GM21447 (cell line): Measurements from ENCODE around the gene ARID5B.
"Not testable (repeated sequence)": the region's sequence is repeated elsewhere in the genome, so short reads cannot be mapped to it uniquely, and the experiment has no call there.

Source experiments
- ATAC-seq: cut with Tn5 transposase; IDR thresholded peaks from one replicate; pipeline ENCODE4 v1.9.1; 2021; ENCODE audit not compliant: unreplicated experiment

The ARID5B gene, protein sequence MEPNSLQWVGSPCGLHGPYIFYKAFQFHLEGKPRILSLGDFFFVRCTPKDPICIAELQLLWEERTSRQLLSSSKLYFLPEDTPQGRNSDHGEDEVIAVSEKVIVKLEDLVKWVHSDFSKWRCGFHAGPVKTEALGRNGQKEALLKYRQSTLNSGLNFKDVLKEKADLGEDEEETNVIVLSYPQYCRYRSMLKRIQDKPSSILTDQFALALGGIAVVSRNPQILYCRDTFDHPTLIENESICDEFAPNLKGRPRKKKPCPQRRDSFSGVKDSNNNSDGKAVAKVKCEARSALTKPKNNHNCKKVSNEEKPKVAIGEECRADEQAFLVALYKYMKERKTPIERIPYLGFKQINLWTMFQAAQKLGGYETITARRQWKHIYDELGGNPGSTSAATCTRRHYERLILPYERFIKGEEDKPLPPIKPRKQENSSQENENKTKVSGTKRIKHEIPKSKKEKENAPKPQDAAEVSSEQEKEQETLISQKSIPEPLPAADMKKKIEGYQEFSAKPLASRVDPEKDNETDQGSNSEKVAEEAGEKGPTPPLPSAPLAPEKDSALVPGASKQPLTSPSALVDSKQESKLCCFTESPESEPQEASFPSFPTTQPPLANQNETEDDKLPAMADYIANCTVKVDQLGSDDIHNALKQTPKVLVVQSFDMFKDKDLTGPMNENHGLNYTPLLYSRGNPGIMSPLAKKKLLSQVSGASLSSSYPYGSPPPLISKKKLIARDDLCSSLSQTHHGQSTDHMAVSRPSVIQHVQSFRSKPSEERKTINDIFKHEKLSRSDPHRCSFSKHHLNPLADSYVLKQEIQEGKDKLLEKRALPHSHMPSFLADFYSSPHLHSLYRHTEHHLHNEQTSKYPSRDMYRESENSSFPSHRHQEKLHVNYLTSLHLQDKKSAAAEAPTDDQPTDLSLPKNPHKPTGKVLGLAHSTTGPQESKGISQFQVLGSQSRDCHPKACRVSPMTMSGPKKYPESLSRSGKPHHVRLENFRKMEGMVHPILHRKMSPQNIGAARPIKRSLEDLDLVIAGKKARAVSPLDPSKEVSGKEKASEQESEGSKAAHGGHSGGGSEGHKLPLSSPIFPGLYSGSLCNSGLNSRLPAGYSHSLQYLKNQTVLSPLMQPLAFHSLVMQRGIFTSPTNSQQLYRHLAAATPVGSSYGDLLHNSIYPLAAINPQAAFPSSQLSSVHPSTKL

DNA sequence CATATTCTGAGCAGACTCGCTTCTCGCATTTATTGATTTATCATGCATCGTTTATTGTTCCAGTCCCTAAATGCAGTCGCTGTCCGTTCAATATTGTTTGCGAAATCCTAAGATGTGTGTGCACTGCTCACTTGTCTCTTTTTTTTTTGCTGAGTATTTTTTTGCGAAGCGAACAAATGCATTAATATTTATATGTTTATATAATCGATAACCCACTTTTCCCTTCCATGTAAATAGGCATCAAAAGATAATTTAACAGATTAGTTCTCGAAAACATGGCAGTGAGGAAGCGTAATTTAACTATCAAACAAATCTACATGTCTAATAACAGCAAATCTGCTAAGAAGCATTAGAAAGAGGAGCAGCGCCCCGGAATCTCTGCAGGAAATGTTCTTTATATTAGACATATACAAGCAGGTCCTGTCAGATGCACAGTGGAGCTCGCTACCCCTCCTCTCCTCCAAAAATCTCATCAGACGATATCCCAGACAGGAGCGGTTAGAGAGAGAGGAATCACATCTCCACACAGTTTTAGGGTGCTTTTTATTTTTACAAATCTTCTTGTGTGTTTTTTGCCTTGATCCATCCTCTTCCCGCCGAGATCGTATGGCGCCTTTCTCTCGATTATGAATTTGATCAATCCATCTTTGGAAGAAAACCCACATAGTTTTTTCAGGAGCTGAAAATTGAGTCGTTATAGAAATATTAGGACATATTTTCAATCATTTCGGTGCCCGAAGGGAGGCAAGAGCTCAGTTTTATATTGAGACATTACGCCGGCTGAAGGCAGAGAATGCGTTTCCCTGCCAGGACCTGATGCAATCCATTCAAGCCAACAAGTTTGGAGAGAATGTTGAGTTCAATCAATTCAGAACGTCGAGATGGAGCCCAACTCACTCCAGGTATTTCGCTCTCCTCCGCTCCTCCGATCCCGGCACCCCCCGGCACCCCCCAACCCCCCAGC, at the start of gene ARID5B:
TSS of gene ARID5B (plus strand) at position 871 of the 964 bp plus-strand sequence. CDS start at position 882, 11 bp downstream.
- no peak for ATAC-seq

- no peak for ATAC-seq
Observed at GRCh38 chr10:61852261-61852660, 49.2 kb upstream of the ARID5B start.

DNA sequence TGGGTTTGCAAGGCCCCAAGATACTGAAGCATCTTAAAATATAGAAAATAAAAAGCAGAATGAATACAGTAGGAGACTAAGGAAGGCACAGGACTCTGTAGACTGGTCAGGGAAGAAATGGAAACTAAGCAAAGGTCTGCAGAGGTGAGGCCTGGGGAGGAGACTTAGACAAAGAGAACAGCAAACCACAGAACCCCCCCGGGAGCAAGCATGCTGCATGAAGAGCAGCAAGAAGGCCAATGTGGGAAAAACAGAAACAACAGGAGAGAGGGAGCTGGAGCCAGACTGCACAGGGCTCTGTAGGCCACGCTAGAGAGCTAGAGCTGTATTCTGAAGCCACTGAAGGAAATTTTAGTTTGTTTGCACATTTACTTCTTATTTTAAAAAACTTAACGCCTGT, 45.7 kb upstream of the ARID5B start:
- no peak for ATAC-seq

- no peak for ATAC-seq
Observed at GRCh38 chr10:61857746-61858145, 43.8 kb upstream of the ARID5B start.

DNA sequence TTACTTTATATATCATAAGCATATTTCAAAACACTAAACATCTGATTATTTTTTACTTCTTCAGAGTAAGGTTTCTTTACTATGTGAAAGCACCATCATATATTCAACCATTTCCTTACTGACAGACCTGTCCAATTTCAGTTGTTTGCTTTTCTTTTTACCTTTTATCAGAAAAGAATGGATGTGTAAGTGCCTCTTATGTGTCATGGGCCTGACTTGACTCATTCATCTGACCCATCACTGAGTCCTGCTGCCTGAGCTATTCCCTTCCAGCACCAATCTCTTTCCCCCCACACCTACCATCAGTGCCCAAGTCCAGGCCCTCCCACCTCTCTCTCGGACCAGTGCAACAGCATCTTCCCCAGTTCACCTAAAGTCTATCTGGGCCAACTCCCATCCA, 41.7 kb upstream of the ARID5B start:
- ATAC-seq, result no peak

- no peak for ATAC-seq
Observed at GRCh38 chr10:61860964-61861758, 40.3 kb upstream of the ARID5B start.

DNA sequence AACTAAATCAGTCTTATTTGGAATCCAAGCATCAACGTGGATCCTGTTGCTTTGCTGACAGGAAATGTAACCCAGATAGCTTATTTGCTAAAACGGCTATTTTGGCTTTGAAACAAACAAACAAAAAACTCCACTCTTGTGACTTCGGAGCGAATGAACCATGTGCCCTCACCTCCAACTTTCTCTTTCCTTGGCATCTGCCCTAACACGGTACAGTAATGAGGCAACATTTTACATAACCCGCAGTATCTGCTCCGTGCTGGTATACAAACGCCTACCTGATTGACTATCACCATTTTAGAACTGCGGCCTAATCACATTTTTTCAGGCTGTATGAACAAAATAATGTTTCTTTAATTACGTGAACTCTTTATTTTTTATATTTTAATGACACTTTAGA, 37.5 kb upstream of the ARID5B start:
- ATAC-seq, result no peak

DNA sequence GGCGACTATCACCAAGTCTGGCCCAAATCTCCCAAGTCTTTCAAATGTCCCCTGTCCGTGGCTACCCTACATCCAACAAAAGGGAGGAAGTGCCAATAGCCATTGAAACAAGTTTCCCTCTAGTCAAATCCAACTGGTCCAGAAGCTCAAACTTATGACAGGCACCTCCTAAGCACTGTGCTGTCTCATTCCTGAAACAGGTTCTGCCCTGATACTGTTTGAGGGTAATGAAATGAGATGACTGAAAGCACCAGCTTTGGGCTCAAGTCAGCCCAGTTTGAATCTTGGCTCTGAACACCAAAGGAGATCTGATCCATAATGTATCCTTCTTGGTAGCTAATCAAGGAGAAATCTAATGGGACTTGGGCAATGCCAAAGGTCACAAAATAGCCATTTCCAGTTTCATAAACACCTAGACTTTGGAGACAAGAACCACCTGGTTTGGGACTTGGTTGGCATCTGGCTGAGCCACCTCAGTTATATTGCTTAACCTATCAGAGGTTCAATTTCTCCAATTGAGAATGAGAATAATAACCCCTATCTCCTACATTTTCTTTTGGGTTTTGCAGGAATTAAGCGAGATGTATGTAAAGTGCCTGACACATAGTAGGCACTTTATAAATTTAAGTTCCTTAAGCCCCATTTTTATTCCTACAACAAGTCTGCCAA, 34.7 kb upstream of the ARID5B start:
- no peak for ATAC-seq

- not testable (repeated sequence) for ATAC-seq
Observed at GRCh38 chr10:61867374-61867773, 34.1 kb upstream of the ARID5B start.

DNA sequence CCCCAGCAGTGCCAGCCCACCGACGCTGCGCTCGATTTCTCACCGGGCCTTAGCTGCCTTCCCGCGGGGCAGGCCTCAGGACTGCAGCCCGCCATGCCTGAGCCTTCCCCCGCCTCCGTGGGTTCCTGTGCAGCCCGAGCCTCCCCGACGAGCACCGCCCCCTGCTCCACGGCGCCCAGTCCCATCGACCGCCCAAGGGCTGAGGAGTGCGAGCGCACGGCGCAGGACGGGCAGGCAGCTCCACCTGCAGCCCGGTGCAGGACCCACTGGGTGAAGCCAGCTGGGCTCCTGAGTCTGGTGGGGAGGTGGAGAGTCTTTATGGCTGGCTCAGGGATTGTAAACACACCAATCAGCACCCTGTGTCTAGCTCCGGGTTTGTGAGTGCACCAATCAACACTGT, 33.7 kb upstream of the ARID5B start:
- ATAC-seq, result not testable (repeated sequence)

DNA sequence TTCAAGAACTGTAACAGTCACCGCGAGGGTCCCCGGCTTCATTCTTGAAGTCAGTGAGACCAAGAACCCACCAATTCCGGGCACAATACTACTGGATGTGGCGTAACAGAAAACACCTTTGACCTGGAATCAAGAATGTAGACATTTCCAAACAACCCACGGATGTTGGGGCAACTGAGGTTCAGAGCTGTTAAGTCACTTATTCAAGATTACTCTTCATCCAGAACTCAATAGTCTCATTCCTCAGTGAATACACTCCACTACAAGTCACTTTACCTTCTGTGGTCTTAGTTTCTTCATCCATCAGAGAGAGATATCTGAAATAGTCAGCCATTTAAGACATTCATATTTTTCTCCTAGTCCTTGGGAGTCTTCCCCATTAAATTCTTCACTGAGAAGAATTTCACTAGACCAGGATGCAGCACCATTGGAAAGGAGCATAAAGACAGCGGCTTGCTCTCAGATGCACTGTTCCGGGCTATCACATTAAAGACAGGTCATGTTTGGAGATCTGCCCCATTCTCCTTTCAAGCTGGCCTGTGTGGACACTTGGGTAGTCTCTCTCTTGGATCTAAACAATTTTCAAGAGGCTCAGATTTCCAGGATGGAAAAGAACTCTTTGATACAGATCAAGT, 32.3 kb upstream of the ARID5B start:
- no peak for ATAC-seq

GRCh38 chr10:61869774-61870525, 31.5 kb upstream of the ARID5B start:
- no peak for ATAC-seq

DNA sequence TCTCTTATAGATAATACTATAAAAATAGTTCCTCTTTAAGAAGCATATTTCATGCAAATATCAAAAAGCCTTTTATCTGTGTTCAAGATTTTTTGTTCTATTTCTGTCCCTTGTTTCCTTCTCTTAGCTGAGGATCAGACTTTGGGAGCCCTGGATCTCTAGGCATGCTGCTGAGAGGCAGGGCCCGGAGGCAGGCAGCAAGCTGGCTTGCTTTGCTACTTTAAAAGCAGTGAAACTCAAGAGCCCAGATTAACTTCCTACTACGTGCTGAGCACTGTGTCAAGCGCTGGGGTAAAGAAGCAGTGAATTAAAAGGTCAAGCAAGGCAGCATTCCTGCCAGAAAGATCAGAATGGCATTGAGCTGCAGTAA, 31.0 kb upstream of the ARID5B start:
- ATAC-seq, result no peak

GRCh38 chr10:61871487-61871886, 30.0 kb upstream of the ARID5B start:
- no peak for ATAC-seq

DNA sequence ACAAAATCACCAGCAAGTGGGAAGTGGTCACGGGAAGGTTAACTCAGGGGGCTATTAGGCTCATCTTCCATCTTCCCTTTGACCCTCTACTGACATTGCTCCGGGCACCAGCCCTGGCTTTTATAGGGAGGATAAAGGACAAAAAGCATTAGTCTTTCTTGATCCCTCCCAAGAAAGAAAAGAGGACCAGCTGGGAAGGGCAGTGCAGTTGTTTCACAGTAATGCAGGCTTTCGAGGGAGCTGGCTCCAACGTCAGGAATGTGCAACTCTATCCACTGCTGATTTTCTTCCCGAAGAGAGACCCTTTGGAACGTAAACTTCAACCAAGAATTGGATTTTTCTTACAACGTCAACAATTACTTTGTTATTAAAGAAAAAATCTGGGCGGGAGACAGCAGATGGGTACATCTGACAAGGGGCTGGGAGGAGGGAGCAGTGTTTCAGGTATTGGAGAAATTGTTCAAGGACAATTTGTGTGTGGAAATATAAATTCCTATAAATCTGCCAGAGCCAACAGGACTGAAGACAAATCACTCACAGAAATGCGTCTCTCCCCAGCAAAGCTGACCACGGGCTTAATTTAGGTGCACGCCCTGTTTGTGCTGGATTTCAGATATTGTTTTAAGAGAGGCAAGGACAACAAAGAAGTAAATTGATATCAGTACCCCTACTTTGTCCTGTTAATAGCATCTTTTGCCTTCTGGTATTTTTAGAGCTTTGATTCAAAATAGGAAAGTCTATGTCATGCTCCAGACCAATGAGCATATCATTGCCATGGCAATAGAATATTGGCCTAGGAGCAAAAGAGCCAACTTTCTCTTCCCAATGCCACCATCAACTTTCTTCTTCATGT, 23.4 kb upstream of the ARID5B start:
- no peak for ATAC-seq

DNA sequence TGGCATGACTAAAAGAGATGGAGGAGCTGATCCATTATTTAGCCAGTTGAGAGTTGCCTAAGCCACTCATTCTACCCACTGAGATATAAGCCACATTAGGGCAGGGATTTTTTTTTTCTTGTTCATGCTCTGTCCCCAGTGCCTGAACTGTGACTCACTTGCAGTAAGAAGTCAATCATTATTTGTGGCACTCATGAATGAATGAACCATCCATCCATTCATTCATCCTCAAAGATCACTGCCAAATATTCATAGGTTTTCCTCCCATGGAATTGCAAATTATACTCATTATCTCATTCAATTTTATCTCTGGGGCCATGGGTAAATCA, 22.8 kb upstream of the ARID5B start:
- ATAC-seq, result no peak
